ENCODE data around the gene BGN. TPM values are rescaled to one million over a fixed set of nuclear protein-coding genes. Genes with fewer than 3 reads are reported as not detected.

Gene BGN
- total and polyA plus RNA-seq, 8 donors: 6.2 to 64.3 (median 16.2) TPM

- H3K36me3 ChIP-seq: no peaks in the 10 kb centered on the region
- intact Hi-C loops (cut with DNase I; ENCODE audit: low total_unique reads): no loop called here
- TF ChIP-seq EP300 (IDR thresholded peaks at IDR 0.05): no peak
- no peak for TF ChIP-seq CTCF (IDR thresholded peaks at IDR 0.05)
- DNase-seq: no peak
- H3K27ac ChIP-seq: no peak overlapping the region
- peaks cover 0 to 16% (median 7%) of the 10 kb centered on the region in 4 donors for H3K4me1 ChIP-seq
- H3K27me3 ChIP-seq: peaks cover 0 to 5% (median 4%) of the 10 kb centered on the region in 3 donors
- WGBS, 5 donors: 67 to 88% (median 80%) methylated on average over 5 to 16 of the region's 16 CpGs
- H3K4me3 ChIP-seq: no peak overlapping the region
- H3K9me3 ChIP-seq: no peaks in the 10 kb centered on the region
Observed at GRCh38 chrX:153478746-153479145, 16.0 kb upstream of the BGN start.

- TF ChIP-seq CTCF (IDR thresholded peaks at IDR 0.05) (no peak), POLR2AphosphoS5 (IDR thresholded peaks at IDR 0.05) (no peak), EP300 (IDR thresholded peaks at IDR 0.05) (no peak), POLR2A (IDR thresholded peaks at IDR 0.05) (no peak)
- Histone ChIP-seq H3K4me1 (peaks cover 0 to 7% (median 0%) of the 10 kb centered on the region in 4 donors), H3K9me3 (no peaks in the 10 kb centered on the region), H3K27ac (no peak overlapping the region), H3K27me3 (peaks cover 0 to 5% (median 4%) of the 10 kb centered on the region in 3 donors), H3K4me3 (no peak overlapping the region), H3K36me3 (no peaks in the 10 kb centered on the region)
- 88 to 95% (median 92%) methylated on average over 5 to 13 of the region's 13 CpGs; no CpG with 5 or more reads in 1 of the 5 donors for WGBS, 5 donors
- DNase-seq: no peak
- intact Hi-C loops (cut with DNase I; ENCODE audit: low total_unique reads): no loop called here
Observed at GRCh38 chrX:153481043-153481442, 13.7 kb upstream of the BGN start.

- no peaks in the 10 kb centered on the region for H3K9me3 ChIP-seq
- H3K4me1 ChIP-seq: peaks cover 0 to 2% (median under 1%) of the 10 kb centered on the region in 4 donors
- no peak overlapping the region for H3K4me3 ChIP-seq
- H3K27ac ChIP-seq: no peak overlapping the region
- no peaks in the 10 kb centered on the region for H3K36me3 ChIP-seq
- 83 to 100% (median 91%) methylated on average over 2 to 23 of the region's 23 CpGs for WGBS, 5 donors
- TF ChIP-seq POLR2AphosphoS5 (IDR thresholded peaks at IDR 0.05): no peak
- TF ChIP-seq EP300 (IDR thresholded peaks at IDR 0.05): no peak
- no peak for TF ChIP-seq POLR2A (IDR thresholded peaks at IDR 0.05)
- TF ChIP-seq CTCF (IDR thresholded peaks at IDR 0.05): no peak
- intact Hi-C loops (cut with DNase I; ENCODE audit: low total_unique reads): no loop called here
- DNase-seq: no peak
- H3K27me3 ChIP-seq: peaks cover 0 to 5% (median 0%) of the 10 kb centered on the region in 3 donors
Observed at GRCh38 chrX:153482376-153483015, 12.3 kb upstream of the BGN start.

- Histone ChIP-seq H3K27me3 (peaks cover 0 to 4% (median 0%) of the 10 kb centered on the region in 3 donors), H3K4me3 (no peak overlapping the region), H3K4me1 (peaks cover 8 to 19% (median 13%) of the 10 kb centered on the region in 4 donors), H3K36me3 (no peaks in the 10 kb centered on the region), H3K9me3 (no peaks in the 10 kb centered on the region), H3K27ac (no peak overlapping the region)
- 72 to 89% (median 86%) methylated on average over 19 to 30 of the region's 30 CpGs; no CpG with 5 or more reads in 1 of the 5 donors for WGBS, 5 donors
- no peak for DNase-seq
- intact Hi-C loops (cut with DNase I; ENCODE audit: low total_unique reads): no loop called here
- no peak for TF ChIP-seq EP300 (IDR thresholded peaks at IDR 0.05)
- TF ChIP-seq POLR2AphosphoS5 (IDR thresholded peaks at IDR 0.05): no peak
- TF ChIP-seq POLR2A (IDR thresholded peaks at IDR 0.05): no peak
- TF ChIP-seq CTCF (IDR thresholded peaks at IDR 0.05): no peak
Observed at GRCh38 chrX:153485396-153486080, 9.2 kb upstream of the BGN start.

Data from stomach (tissue), 9 donors.